DOHH2 (cell line): Measurements from ENCODE around the gene PDE9A.

Experiments
- CTCF ChIP-seq: fragments of 200-600 bp; sonication (generic); IDR thresholded peaks from one replicate; pipeline ENCODE4 v1.5.1; 2014; ENCODE audit warnings: antibody characterized with exemption, mild to moderate bottlenecking, low read depth, low read length; ENCODE audit not compliant: poor library complexity, severe bottlenecking
- EZH2phosphoT487 ChIP-seq: fragments of 200-600 bp; sonication (generic); IDR thresholded peaks from 2 replicates; pipeline ENCODE4 v1.6.1; 2017; ENCODE audit warnings: borderline replicate concordance, mild to moderate bottlenecking, antibody characterized with exemption, low read length, moderate library complexity, mixed read lengths

DNA sequence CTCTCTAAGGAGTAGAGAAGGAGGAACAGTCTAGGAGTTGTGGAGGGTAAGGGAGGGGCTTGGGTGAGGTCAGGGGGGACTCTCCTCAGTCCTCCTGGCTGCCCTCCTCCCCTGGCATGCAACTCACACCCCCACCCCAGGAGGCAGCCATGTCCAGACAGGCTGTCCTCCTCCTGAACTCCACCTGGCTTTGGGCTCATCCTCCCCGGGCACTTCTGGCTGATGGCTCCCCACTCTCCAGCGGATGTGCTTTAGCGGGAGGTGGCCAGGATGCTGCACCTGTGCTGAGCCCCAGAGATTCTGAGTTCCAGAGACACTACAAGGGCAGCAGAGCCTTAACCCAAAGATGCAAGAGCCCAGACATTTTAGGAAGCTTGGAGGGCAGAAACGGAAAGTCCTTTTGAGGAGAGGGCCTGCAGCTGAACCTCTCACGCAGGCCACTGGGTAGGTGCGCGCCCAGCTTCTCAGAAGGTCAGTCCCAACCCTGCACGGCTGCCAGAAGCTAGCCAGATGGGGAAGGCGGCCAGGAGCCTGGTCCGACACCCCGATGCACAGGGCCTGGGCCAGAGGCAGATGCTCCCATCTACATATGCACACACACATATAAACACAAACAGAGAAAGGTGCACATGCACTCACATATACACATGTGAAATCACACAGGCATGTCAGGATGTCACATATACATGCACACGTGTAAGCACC is 83.4 kb downstream of the PDE9A start:
- no peak for TF ChIP-seq CTCF
- no peak for TF ChIP-seq EZH2phosphoT487
